Kidney epithelial cell (primary cell): Measurements from ENCODE around the gene DAPK1. TPM values are rescaled to one million over a fixed set of nuclear protein-coding genes. Genes with fewer than 3 reads are reported as not detected.

Experiments used
- DNase-seq: peaks from one replicate; pipeline ENCODE4 v3.0.0-alpha.2; 2010; ENCODE audit warnings: low read depth
- H3K27me3 ChIP-seq: 2 replicates; pipeline ENCODE4 v1.6.0; 2011; ENCODE audit warnings: low read length; ENCODE audit not compliant: control insufficient read depth, insufficient read depth
- H3K36me3 ChIP-seq: 2 replicates; pipeline ENCODE4 v1.5.1; 2011; ENCODE audit warnings: low read length; ENCODE audit not compliant: control insufficient read depth, insufficient read depth
- H3K4me3 ChIP-seq: 2 replicates; pipeline ENCODE4 v1.5.1; 2011; ENCODE audit warnings: low read depth, mild to moderate bottlenecking, control low read depth, low read length
- total RNA-seq: library from RNA; depleted of rRNA; stranded (reverse); fragments of >200 nt; gene quantifications from 2 replicates; pipeline ENCODE4 v1.2.3, GENCODE V29; 2015
- TF ChIP-seq, protein P1 (sequence below): IDR thresholded peaks from 2 replicates; pipeline ENCODE4 v1.5.1; 2011; ENCODE audit warnings: mild to moderate bottlenecking, moderate library complexity, low read length, control low read depth, inconsistent platforms; ENCODE audit not compliant: insufficient read depth, poor library complexity, severe bottlenecking

Gene DAPK1
- total RNA-seq, 1 donor from 2014 or later: 23.5 TPM

DNA sequence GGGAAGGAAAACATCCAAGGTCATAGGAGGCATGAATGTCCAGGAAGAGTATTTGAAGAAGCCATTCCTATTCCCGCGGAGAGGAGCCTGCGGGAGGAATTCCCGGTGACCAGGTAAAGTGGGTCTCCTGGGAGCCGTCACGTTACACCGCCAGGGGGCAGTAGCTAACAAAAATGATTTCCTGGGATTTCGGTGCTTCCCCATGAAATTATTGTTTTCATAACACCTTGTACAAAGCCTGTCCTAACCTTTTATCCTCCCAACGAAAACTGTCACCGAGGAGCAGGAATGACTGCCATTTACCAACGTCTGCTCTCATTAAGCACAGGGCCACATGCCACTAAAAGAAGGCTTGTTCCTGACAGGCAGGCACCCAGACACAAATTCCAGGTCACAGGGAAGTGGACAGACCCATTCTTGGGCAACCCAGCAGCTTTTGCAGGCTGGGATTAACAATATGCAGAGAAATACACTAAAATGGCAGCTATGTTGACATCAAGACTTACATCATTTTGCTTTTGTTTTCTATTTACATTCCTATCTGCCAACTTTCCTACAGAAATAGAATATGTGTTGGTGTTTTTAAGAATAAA lies 187.1 kb downstream of the DAPK1 start:
- DNase-seq: no peak
- Histone ChIP-seq H3K36me3 (peaks cover 1% of the 10 kb centered on the region), H3K27me3 (no peaks in the 10 kb centered on the region), H3K4me3 (no peak overlapping the region)
- TF ChIP-seq, protein P1, sequence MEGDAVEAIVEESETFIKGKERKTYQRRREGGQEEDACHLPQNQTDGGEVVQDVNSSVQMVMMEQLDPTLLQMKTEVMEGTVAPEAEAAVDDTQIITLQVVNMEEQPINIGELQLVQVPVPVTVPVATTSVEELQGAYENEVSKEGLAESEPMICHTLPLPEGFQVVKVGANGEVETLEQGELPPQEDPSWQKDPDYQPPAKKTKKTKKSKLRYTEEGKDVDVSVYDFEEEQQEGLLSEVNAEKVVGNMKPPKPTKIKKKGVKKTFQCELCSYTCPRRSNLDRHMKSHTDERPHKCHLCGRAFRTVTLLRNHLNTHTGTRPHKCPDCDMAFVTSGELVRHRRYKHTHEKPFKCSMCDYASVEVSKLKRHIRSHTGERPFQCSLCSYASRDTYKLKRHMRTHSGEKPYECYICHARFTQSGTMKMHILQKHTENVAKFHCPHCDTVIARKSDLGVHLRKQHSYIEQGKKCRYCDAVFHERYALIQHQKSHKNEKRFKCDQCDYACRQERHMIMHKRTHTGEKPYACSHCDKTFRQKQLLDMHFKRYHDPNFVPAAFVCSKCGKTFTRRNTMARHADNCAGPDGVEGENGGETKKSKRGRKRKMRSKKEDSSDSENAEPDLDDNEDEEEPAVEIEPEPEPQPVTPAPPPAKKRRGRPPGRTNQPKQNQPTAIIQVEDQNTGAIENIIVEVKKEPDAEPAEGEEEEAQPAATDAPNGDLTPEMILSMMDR: peak; percentile 78

DNA sequence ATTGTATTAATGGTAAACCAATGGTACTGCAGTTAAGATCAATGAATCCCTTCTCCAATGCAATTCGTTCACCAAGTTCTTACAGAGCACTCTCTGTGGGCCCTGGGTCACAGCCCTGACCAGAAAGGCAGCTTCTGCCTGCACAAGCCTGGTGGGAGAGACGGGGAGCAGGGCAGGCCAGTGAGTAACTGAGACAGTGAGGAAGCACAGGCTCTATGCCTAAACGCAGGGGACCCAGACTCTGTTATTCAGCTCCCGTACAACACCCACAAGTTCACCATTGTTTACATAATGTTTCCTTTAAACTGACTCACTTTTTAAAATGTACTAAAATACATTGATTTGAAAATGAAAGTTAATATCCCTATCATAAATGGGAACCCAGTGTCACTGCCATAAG lies 187.8 kb downstream of the DAPK1 start:
- no peaks in the 10 kb centered on the region for H3K27me3 ChIP-seq
- DNase-seq: no peak
- TF ChIP-seq, protein P1: no peak
- peaks cover 1% of the 10 kb centered on the region for H3K36me3 ChIP-seq
- no peak overlapping the region for H3K4me3 ChIP-seq

DNA sequence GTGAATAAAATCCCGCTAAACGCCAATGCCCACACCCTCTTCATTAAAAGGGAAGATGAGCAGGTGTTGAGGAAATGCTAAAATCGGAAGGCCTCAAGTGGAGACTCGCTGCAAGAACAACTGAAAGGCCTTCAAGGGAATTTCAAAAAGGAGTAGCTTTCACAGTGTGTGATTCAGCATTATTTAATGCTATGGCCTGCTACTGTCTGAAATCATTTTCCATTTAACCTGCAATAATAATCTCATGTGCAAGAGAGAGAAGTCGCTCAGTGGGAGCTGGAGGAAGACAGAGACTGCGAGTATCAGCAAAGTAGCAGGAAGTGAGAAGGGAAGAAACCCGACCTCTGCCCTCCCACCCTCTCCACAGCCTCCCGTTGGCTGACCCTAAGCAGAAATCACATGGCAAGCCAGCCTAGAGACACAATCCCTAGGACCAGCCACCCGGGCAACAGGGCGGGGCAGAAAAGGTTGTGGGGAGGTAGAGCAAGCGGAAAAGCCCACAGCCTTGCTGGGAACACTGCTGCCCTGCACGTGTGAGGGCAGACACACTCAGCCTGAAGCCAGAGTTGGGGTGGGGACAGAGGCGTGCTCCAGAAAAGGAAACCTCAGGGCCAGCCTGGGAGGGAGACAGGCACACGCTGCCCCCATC lies 188.3 kb downstream of the DAPK1 start:
- no peak overlapping the region for H3K4me3 ChIP-seq
- TF ChIP-seq, protein P1: no peak
- peaks cover 1% of the 10 kb centered on the region for H3K36me3 ChIP-seq
- no peaks in the 10 kb centered on the region for H3K27me3 ChIP-seq
- no peak for DNase-seq

DNA sequence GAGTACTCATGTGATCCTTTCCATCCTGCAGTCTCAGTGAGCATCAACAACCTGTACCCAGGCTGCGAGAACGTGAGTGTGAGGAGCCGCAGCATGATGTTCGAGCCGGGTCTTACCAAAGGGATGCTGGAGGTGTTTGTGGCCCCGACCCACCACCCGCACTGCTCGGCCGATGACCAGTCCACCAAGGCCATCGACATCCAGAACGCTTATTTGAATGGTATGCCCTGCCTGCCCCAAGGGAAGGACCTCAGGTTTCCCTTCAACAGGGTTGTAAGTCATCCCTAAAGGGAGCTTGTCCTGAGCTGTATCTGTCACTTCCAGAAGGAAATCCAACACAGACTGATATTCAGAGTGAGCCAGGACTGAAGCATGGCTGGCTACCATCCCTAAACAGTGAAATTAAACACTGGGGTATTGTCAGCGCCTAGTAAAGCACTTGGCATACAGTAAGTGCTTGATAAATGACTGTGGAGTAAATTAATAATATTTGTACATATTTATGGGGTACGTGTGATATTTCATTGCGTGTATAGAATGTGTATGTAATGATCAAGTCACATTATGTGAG lies 188.9 kb downstream of the DAPK1 start:
- TF ChIP-seq, protein P1: no peak
- no peak for DNase-seq
- Histone ChIP-seq H3K4me3 (no peak overlapping the region), H3K27me3 (no peaks in the 10 kb centered on the region), H3K36me3 (no peaks in the 10 kb centered on the region)

DNA sequence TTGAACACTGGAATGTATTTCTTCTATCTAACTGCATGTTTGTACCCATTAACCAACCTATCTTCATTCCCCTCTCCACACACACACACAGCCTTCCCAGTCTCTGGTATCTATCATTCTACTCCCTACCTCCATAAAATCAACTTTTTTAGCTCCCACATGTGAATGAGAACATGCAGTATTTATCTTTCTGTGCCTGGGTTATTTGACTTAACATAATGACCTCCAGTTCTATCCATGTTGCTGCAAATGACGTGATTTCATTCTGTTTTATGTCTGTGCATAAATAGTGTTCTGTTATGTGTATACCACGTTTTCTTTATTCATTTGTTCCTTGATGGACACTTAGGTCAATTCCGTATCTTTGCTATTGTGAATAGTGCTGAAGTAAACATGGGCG lies 189.5 kb downstream of the DAPK1 start:
- H3K36me3 ChIP-seq: no peaks in the 10 kb centered on the region
- TF ChIP-seq, protein P1: no peak
- DNase-seq: no peak
- no peak overlapping the region for H3K4me3 ChIP-seq
- H3K27me3 ChIP-seq: no peaks in the 10 kb centered on the region
